Upper lobe of left lung (tissue), 4 donors: ENCODE data around the gene PHETA1.

Experiments
- EP300 ChIP-seq, 4 donors: sonication (generic); formaldehyde crosslinking; IDR thresholded peaks; one replicate each; pipeline ENCODE4 v1.5.1; 2017; ENCODE audit warnings: antibody characterized with exemption in 4 of 4, control low read depth in 2 of 4
- POLR2A ChIP-seq, 4 donors: fragments of 450-650 bp; IDR thresholded peaks; one replicate each; pipeline ENCODE4 v1.5.1; 2016 to 2017; ENCODE audit warnings: antibody characterized with exemption in 4 of 4, mild to moderate bottlenecking in 2 of 4
- POLR2AphosphoS5 ChIP-seq, 2 donors: sonication (generic); formaldehyde crosslinking; IDR thresholded peaks; one replicate each; pipeline ENCODE4 v1.5.1; 2017; ENCODE audit warnings: antibody characterized with exemption in 2 of 2
- TF ChIP-seq, protein P1 (sequence below), 6 experiments: fragments of 450-650 bp in 4 of 6; fragments of 200-600 bp in 2 of 6; sonication (generic) in 2 of 6; IDR thresholded peaks; one replicate each; pipeline ENCODE4 v1.5.1; 2016 to 2019; ENCODE audit warnings: antibody characterized with exemption in 6 of 6

DNA sequence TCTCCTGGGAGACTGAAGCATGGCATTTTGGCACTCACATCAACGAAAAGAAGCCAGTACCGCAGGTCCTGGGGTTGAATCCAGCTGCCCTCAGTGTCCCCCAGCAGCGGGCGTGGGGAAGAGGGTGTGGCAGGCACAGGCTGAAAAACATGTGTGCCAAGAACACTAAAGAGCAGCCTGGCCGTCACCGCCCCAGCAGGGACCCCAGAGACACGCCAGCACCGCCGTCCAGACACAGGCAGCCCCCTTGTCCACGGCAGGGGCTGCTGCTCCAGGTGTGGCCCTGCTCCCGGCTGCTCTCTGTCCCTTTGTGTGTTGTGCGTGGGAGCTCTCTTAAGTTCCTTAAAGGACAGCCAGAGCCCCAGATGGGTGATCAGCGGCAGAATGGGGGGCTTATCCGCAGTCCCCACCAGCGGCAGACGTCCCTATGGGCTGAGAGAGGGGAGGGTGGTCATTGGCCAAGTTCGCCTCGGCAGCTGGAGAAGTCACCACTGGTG is 556 bp downstream of the PHETA1 start:
- TF ChIP-seq, protein P1, sequence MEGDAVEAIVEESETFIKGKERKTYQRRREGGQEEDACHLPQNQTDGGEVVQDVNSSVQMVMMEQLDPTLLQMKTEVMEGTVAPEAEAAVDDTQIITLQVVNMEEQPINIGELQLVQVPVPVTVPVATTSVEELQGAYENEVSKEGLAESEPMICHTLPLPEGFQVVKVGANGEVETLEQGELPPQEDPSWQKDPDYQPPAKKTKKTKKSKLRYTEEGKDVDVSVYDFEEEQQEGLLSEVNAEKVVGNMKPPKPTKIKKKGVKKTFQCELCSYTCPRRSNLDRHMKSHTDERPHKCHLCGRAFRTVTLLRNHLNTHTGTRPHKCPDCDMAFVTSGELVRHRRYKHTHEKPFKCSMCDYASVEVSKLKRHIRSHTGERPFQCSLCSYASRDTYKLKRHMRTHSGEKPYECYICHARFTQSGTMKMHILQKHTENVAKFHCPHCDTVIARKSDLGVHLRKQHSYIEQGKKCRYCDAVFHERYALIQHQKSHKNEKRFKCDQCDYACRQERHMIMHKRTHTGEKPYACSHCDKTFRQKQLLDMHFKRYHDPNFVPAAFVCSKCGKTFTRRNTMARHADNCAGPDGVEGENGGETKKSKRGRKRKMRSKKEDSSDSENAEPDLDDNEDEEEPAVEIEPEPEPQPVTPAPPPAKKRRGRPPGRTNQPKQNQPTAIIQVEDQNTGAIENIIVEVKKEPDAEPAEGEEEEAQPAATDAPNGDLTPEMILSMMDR (IDR thresholded peaks at IDR 0.05), result no peak
- TF ChIP-seq POLR2AphosphoS5 (IDR thresholded peaks at IDR 0.05), result no peak
- TF ChIP-seq POLR2A (IDR thresholded peaks at IDR 0.05), result no peak
- no peak for TF ChIP-seq EP300 (IDR thresholded peaks at IDR 0.05)
